Measurements from ENCODE around the gene GNL2.

GRCh38 chr1:37616330-37616729 lies 20.6 kb upstream of the GNL2 start:
- TF ChIP-seq CTCF (IDR thresholded peaks at IDR 0.05), result no peak
- no peak for TF ChIP-seq EZH2 (IDR thresholded peaks at IDR 0.05; ENCODE audit: borderline replicate concordance, insufficient read depth, low read depth, low read length, poor library complexity, severe bottlenecking)
